IMR-90 (cell line): ENCODE data around the gene HSPH1. TPM values are rescaled to one million over a fixed set of nuclear protein-coding genes. Genes with fewer than 3 reads are reported as not detected.

ENCODE experiments used
- ATAC-seq: fragments of 200-7000 bp; cut with Tn5 transposase; 2 replicates; pipeline ENCODE4 v1.9.1; 2020; ENCODE audit warnings: low read depth, mild to moderate bottlenecking, moderate library complexity
- BruUV-seq: library from RNA; stranded (reverse); fragments of 400-500 nt; replicated peaks from 2 replicates; lab custom pipeline; 2021; lab: Mats Ljungman, UMichigan
- CTCF ChIA-PET: fragments of 300-600 bp; formaldehyde crosslinking; extraction: SDS; loops from one replicate; lab custom pipeline; 2021; ENCODE audit warnings: antibody characterized with exemption; lab: Yijun Ruan, JAX
- POLR2A ChIA-PET: fragments of 300-600 bp; sonication (Branson Sonifier 250); formaldehyde crosslinking; loops from one replicate; lab custom pipeline; 2022; ENCODE audit warnings: antibody characterized with exemption; ENCODE audit not compliant: unreplicated experiment; lab: Charles Lee
- DNase-seq: peaks from one replicate; pipeline ENCODE4 v3.0.0; 2013
- H2AFZ ChIP-seq: replicated peaks from 2 replicates; pipeline ENCODE3; 2013; ENCODE audit warnings: low read length, mild to moderate bottlenecking; ENCODE audit not compliant: poor library complexity
- H2AK5ac ChIP-seq: 2 replicates; pipeline ENCODE4 v1.6.1; 2013; ENCODE audit warnings: low read depth, low read length, inconsistent platforms
- H2AK9ac ChIP-seq: replicated peaks from 2 replicates; pipeline ENCODE3; 2013; ENCODE audit warnings: mild to moderate bottlenecking, low read depth, low read length, moderate library complexity; ENCODE audit not compliant: poor library complexity
- H2BK120ac ChIP-seq: 2 replicates; pipeline ENCODE4 v1.6.1; 2013; ENCODE audit warnings: low read depth, low read length, inconsistent platforms
- H2BK15ac ChIP-seq: 3 replicates; pipeline ENCODE4 v1.6.1; 2013; ENCODE audit warnings: low read depth, low read length, inconsistent platforms
- H2BK20ac ChIP-seq: 2 replicates; pipeline ENCODE4 v1.6.1; 2013; ENCODE audit warnings: low read depth, mild to moderate bottlenecking, inconsistent platforms, low read length, moderate library complexity
- H2BK5ac ChIP-seq: 2 replicates; pipeline ENCODE4 v1.6.1; 2013; ENCODE audit warnings: mild to moderate bottlenecking, low read depth, low read length, inconsistent platforms; ENCODE audit not compliant: poor library complexity, severe bottlenecking
- H3K14ac ChIP-seq: replicated peaks from 2 replicates; pipeline ENCODE4 v1.6.1; 2013; ENCODE audit warnings: low read depth, low read length, inconsistent platforms
- H3K18ac ChIP-seq: 2 replicates; pipeline ENCODE4 v1.6.1; 2013; ENCODE audit warnings: low read depth, low read length, control low read depth
- H3K23ac ChIP-seq: 2 replicates; pipeline ENCODE4 v1.6.1; 2013; ENCODE audit warnings: low read depth, low read length, inconsistent platforms
- H3K27ac ChIP-seq: 2 replicates; pipeline ENCODE4 v1.5.1; 2013; ENCODE audit warnings: mild to moderate bottlenecking, control low read depth, low read length; ENCODE audit not compliant: insufficient read depth
- H3K27me3 ChIP-seq: 2 replicates; pipeline ENCODE4 v1.6.1; 2013; ENCODE audit warnings: low read length; ENCODE audit not compliant: control insufficient read depth, insufficient read depth
- H3K36me3 ChIP-seq: 2 replicates; pipeline ENCODE4 v1.6.1; 2013; ENCODE audit warnings: low read length, mixed read lengths; ENCODE audit not compliant: control insufficient read depth, insufficient read depth
- H3K4ac ChIP-seq: 2 replicates; pipeline ENCODE4 v1.6.1; 2013; ENCODE audit warnings: low read depth, low read length, inconsistent platforms
- H3K4me1 ChIP-seq: 2 replicates; pipeline ENCODE4 v1.6.1; 2013; ENCODE audit warnings: low read length, mixed read lengths; ENCODE audit not compliant: control insufficient read depth, insufficient read depth
- H3K4me2 ChIP-seq: 2 replicates; pipeline ENCODE4 v1.6.1; 2013; ENCODE audit warnings: low read depth, mild to moderate bottlenecking, control low read depth, low read length, moderate library complexity
- H3K4me3 ChIP-seq: 2 replicates; pipeline ENCODE4 v1.5.1; 2013; ENCODE audit warnings: low read depth, mild to moderate bottlenecking, control low read depth, low read length, moderate library complexity; ENCODE audit not compliant: insufficient read depth
- H3K56ac ChIP-seq: 2 replicates; pipeline ENCODE4 v1.6.1; 2013; ENCODE audit warnings: low read length, inconsistent platforms; ENCODE audit not compliant: insufficient read depth; ENCODE audit errors: extremely low read depth
- H3K79me1 ChIP-seq, 2 experiments: 2 replicates each; pipeline ENCODE4 v1.6.1; 2013; ENCODE audit warnings: low read length in 2 of 2, inconsistent platforms in 1 of 2, low read depth in 1 of 2
- H3K9ac ChIP-seq: 2 replicates; pipeline ENCODE4 v1.6.1; 2013; ENCODE audit warnings: low read depth, low read length, control low read depth
- H3K9me1 ChIP-seq: 2 replicates; pipeline ENCODE4 v1.6.1; 2013; ENCODE audit warnings: low read length, inconsistent platforms; ENCODE audit not compliant: insufficient read depth
- H3K9me3 ChIP-seq: 2 replicates; pipeline ENCODE4 v1.6.1; 2013; ENCODE audit warnings: low read length; ENCODE audit not compliant: control insufficient read depth, insufficient read depth
- H4K20me1 ChIP-seq: 2 replicates; pipeline ENCODE4 v1.6.1; 2013; ENCODE audit warnings: low read length, inconsistent platforms; ENCODE audit not compliant: insufficient read depth
- H4K5ac ChIP-seq: 2 replicates; pipeline ENCODE4 v1.6.1; 2013; ENCODE audit warnings: mild to moderate bottlenecking, low read depth, low read length, control low read depth
- H4K8ac ChIP-seq, 2 experiments: 2 replicates each; pipeline ENCODE4 v1.6.1; 2013; ENCODE audit warnings: low read depth in 2 of 2, low read length in 2 of 2, control low read depth in 1 of 2, inconsistent platforms in 1 of 2
- H4K91ac ChIP-seq: 2 replicates; pipeline ENCODE4 v1.6.1; 2013; ENCODE audit warnings: low read depth, low read length, inconsistent platforms; ENCODE audit not compliant: insufficient read depth
- BHLHE40 ChIP-seq: fragments of 150-350 bp; IDR thresholded peaks from 2 replicates; pipeline ENCODE4 v1.6.1; 2016; ENCODE audit warnings: mild to moderate bottlenecking, low read depth, low read length
- CEBPB ChIP-seq: IDR thresholded peaks from 2 replicates; pipeline ENCODE4 v1.6.1; 2012; ENCODE audit warnings: low read depth, low read length, improper control_type of control experiment
- CHD1 ChIP-seq: IDR thresholded peaks from 2 replicates; pipeline ENCODE4 v1.6.1; 2012; ENCODE audit warnings: low read depth, low read length, improper control_type of control experiment
- CTCF ChIP-seq: conservative IDR thresholded peaks from 2 replicates; pipeline ENCODE4 v1.5.1; 2012; ENCODE audit warnings: mild to moderate bottlenecking, low read depth, low read length, improper control_type of control experiment
- FOS ChIP-seq: fragments of 150-350 bp; IDR thresholded peaks from 2 replicates; pipeline ENCODE4 v1.6.1; 2016; ENCODE audit warnings: low read depth, low read length
- MAZ ChIP-seq: IDR thresholded peaks from 2 replicates; pipeline ENCODE4 v1.6.1; 2012; ENCODE audit warnings: low read depth, mild to moderate bottlenecking, low read length, improper control_type of control experiment, moderate library complexity, borderline replicate concordance
- MXI1 ChIP-seq: IDR thresholded peaks from 2 replicates; pipeline ENCODE4 v1.6.1; 2012; ENCODE audit warnings: low read depth, mild to moderate bottlenecking, low read length, moderate library complexity, borderline replicate concordance
- NFE2L2 ChIP-seq: fragments of 150-350 bp; IDR thresholded peaks from 2 replicates; pipeline ENCODE4 v1.6.1; 2016; ENCODE audit warnings: low read depth, mild to moderate bottlenecking, low read length
- RAD21 ChIP-seq: IDR thresholded peaks from 2 replicates; pipeline ENCODE4 v1.6.1; 2012; ENCODE audit warnings: low read length, improper control_type of control experiment
- RCOR1 ChIP-seq: IDR thresholded peaks from 2 replicates; pipeline ENCODE4 v1.6.1; 2012; ENCODE audit warnings: mild to moderate bottlenecking, low read length, improper control_type of control experiment; ENCODE audit not compliant: insufficient replicate concordance
- USF2 ChIP-seq: fragments of 150-350 bp; IDR thresholded peaks from 2 replicates; pipeline ENCODE4 v1.6.1; 2017; ENCODE audit warnings: mild to moderate bottlenecking, antibody characterized with exemption, low read length, low read depth
- WGBS, 2 experiments: methylation state at CpG; one replicate each; pipeline versions ENCODE4 v1.1.5 to v1.1.7; 2013; ENCODE audit warnings: missing lambda C conversion rate in 2 of 2; ENCODE audit not compliant: insufficient read length in 1 of 2; ENCODE audit errors: extremely low coverage in 2 of 2; 5-methylcytosine and 5-hydroxymethylcytosine counted together
- dilution Hi-C: fragments of 300-500 bp; cut with HindIII; formaldehyde crosslinking; loops from one replicate; pipeline ENCODE4 v1.14.3; 2018; ENCODE audit warnings: low sequenced_read_pairs; ENCODE audit not compliant: unreplicated experiment
- in situ Hi-C: fragments of 300-500 bp; cut with MboI; formaldehyde crosslinking; loops from 3 replicates; pipeline ENCODE4 v1.14.3; 2019; ENCODE audit warnings: low sequenced_read_pairs, inconsistent platforms, mixed read lengths
- intact Hi-C: fragments of 100-400 bp; cut with micrococcal nuclease; formaldehyde crosslinking; loops from 2 replicates; pipeline ENCODE4 v1.10.0; 2022
- polyA plus RNA-seq, 3 experiments: library from polyadenylated mRNA; depleted of rRNA; stranded (reverse); fragments of >200 nt; gene quantifications; 2 replicates each; pipeline ENCODE4 v1.2.3, GENCODE V29; 2012; ENCODE audit warnings: low replicate concordance in 1 of 3
- total RNA-seq: library from RNA; depleted of rRNA; stranded (reverse); fragments of >200 nt; gene quantifications from 2 replicates; pipeline ENCODE4 v1.2.3, GENCODE V29; 2012
- TF ChIP-seq, protein P1 (sequence below): fragments of 150-350 bp; IDR thresholded peaks from 2 replicates; pipeline ENCODE4 v1.6.1; 2016; ENCODE audit warnings: low read depth, mild to moderate bottlenecking, low read length, moderate library complexity, borderline replicate concordance

HSPH1 gene
- total and polyA plus RNA-seq, 2 of the 4 experiments (the other 2 are of a cell fraction): 36.8 to 40.3 TPM

GRCh38 chr13:31191748-31192147 lies 30.0 kb upstream of the HSPH1 start:
- POLR2A ChIA-PET: no interaction called here
- H3K14ac ChIP-seq: no peak overlapping the region
- H3K9ac ChIP-seq: no peak overlapping the region
- no peak overlapping the region for H3K4ac ChIP-seq
- no peaks in the 10 kb centered on the region for H3K36me3 ChIP-seq
- CTCF ChIA-PET: no interaction called here
- no peaks in the 10 kb centered on the region for H3K4me1 ChIP-seq
- dilution Hi-C loops (no loop called here), in situ Hi-C loops (no loop called here), intact Hi-C loops (no loop called here)
- no peak overlapping the region for H4K91ac ChIP-seq
- ATAC-seq (no peak), DNase-seq (no peak)
- H4K20me1 ChIP-seq: no peaks in the 10 kb centered on the region
- no peak overlapping the region for H3K4me2 ChIP-seq
- H3K27me3 ChIP-seq: peaks cover 18% of the 10 kb centered on the region
- H3K79me1 ChIP-seq: no peaks in the 10 kb centered on the region
- no peak overlapping the region for H2BK15ac ChIP-seq
- no peak overlapping the region for H2BK120ac ChIP-seq
- no peaks in the 10 kb centered on the region for H3K9me3 ChIP-seq
- no CpG with 5 or more reads among the region's 4 CpGs for WGBS, 2 experiments
- H4K5ac ChIP-seq: no peak overlapping the region
- no peak overlapping the region for H2AK9ac ChIP-seq
- no peak overlapping the region for H2BK20ac ChIP-seq
- H3K27ac ChIP-seq: no peak overlapping the region
- no TSS peak for BruUV-seq
- TF ChIP-seq FOS (no peak), CTCF (no peak), CEBPB (no peak), RAD21 (no peak), MAZ (no peak), BHLHE40 (no peak), MXI1 (no peak), RCOR1 (no peak), CHD1 (no peak), USF2 (no peak), NFE2L2 (no peak)
- TF ChIP-seq, protein P1, sequence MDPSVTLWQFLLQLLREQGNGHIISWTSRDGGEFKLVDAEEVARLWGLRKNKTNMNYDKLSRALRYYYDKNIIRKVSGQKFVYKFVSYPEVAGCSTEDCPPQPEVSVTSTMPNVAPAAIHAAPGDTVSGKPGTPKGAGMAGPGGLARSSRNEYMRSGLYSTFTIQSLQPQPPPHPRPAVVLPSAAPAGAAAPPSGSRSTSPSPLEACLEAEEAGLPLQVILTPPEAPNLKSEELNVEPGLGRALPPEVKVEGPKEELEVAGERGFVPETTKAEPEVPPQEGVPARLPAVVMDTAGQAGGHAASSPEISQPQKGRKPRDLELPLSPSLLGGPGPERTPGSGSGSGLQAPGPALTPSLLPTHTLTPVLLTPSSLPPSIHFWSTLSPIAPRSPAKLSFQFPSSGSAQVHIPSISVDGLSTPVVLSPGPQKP: no peak
- H2BK5ac ChIP-seq: no peak overlapping the region
- no peaks in the 10 kb centered on the region for H3K9me1 ChIP-seq
- no peak overlapping the region for H3K56ac ChIP-seq
- H4K8ac ChIP-seq: no peak overlapping the region
- H3K23ac ChIP-seq: no peak overlapping the region
- H3K18ac ChIP-seq: no peak overlapping the region
- H2AK5ac ChIP-seq: no peak overlapping the region
- no peak overlapping the region for H3K4me3 ChIP-seq
- H2AFZ ChIP-seq: no peak overlapping the region
